A673 (cell line): Measurements from ENCODE around the gene ASTN1.

Source experiments
- CTCF ChIP-seq: fragments of 300-800, 200-600 bp; sonication (generic); conservative IDR thresholded peaks from 2 replicates; pipeline ENCODE4 v1.5.1; 2017; ENCODE audit warnings: low read depth, mild to moderate bottlenecking, antibody characterized with exemption, low read length, moderate library complexity, mixed read lengths
- EZH2 ChIP-seq: fragments of 200-600 bp; sonication (generic); IDR thresholded peaks from 2 replicates; pipeline ENCODE4 v1.6.1; 2017; ENCODE audit warnings: borderline replicate concordance, low read depth, mild to moderate bottlenecking, mixed read lengths, antibody characterized with exemption, low read length; ENCODE audit not compliant: poor library complexity, severe bottlenecking

DNA sequence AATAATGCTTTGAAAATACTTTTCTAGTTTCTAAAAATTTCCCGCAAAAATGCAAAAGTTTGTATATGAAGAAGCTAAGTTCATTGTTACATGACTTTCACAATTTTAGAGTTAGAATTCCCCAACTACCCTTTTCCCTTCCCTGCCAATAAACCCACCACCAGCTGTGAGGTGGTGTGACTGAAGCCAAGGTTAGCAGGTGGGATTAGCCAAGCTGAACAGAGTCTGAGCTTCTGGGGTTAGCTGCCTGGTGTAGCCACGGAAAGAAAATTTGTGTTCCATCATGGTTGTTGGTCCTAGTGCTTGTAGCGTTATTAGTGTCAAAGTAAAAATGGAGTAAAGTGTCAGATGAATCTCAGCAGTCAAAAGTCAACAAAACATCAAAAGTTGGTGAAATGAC, 110.9 kb downstream of the ASTN1 start:
- no peak for TF ChIP-seq EZH2
- no peak for TF ChIP-seq CTCF
